Adrenal gland (tissue), 12 donors: Measurements from ENCODE around the gene ZBTB7C. TPM values are rescaled to one million over a fixed set of nuclear protein-coding genes. Genes with fewer than 3 reads are reported as not detected.

Source experiments
- DNase-seq, 7 donors: peaks; one replicate each; pipeline ENCODE4 v3.0.0-alpha.2; 2019 to 2020
- H3K27ac ChIP-seq, 5 donors: fragments of 200-600 bp; sonication (generic) in 4 of 5; 1 replicate in 3 of 5; 2 replicates in 2 of 5; pipeline versions ENCODE4 v1.5.1 to v1.8.0; 2016 to 2020; ENCODE audit warnings: mild to moderate bottlenecking in 1 of 5
- H3K27me3 ChIP-seq: fragments of 200-600 bp; 2 replicates; pipeline ENCODE4 v1.8.0; 2021
- H3K36me3 ChIP-seq, 2 donors: fragments of 200-600 bp; replicated peaks in 1 of 2; 1 replicate in 1 of 2; 2 replicates in 1 of 2; pipeline versions ENCODE4 v1.5.1 to v1.8.0; 2018 to 2022
- H3K4me1 ChIP-seq, 2 donors: fragments of 200-600 bp; replicated peaks in 1 of 2; 1 replicate in 1 of 2; 2 replicates in 1 of 2; pipeline versions ENCODE4 v1.5.1 to v1.8.0; 2018 to 2021
- H3K4me3 ChIP-seq, 4 donors: fragments of 200-600 bp; sonication (generic) in 3 of 4; one replicate each; pipeline ENCODE4 v1.5.1; 2016 to 2018
- H3K9me3 ChIP-seq, 3 donors: fragments of 200-600 bp; sonication (generic) in 1 of 3; replicated peaks in 1 of 3; 1 replicate in 2 of 3; 2 replicates in 1 of 3; pipeline versions ENCODE4 v1.5.1 to v1.8.0; 2016 to 2021
- POLR2A ChIP-seq, 2 donors: fragments of 450-650 bp; IDR thresholded peaks; one replicate each; pipeline ENCODE4 v1.6.1; 2017; ENCODE audit warnings: antibody characterized with exemption in 2 of 2, mild to moderate bottlenecking in 2 of 2, moderate library complexity in 1 of 2
- WGBS, 4 donors: extraction: QIAGEN DNeasy Blood & Tissue Kit in 2 of 4; methylation state at CpG; one replicate each; pipeline versions ENCODE4 v1.1.5 to v1.1.7; 2013 to 2017; 5-methylcytosine and 5-hydroxymethylcytosine counted together
- intact Hi-C, 2 donors: fragments of 100-400 bp; cut with DNase I; formaldehyde crosslinking; loops; one replicate each; pipeline versions ENCODE4 v1.14.1 to v1.15.0; 2022 to 2023
- polyA plus RNA-seq, 3 donors: library from polyadenylated mRNA; stranded (reverse); fragments of 200-250 nt in 2 of 3; fragments of 350-450 nt in 1 of 3; fragmentation: Illumina TruSeq in 1 of 3; extraction: RNeasy Lipid Tissue Mini Kit (QIAGEN cat#74804) in 1 of 3; gene quantifications; one replicate each; pipeline ENCODE4 v1.2.3, GENCODE V29; 2013 to 2014
- total RNA-seq, 9 donors: library from RNA; depleted of rRNA in 4 of 9; stranded (reverse); fragments of >200 nt in 4 of 9; fragments of 120-200 nt in 1 of 9; fragmentation: NEBNext Ultra II Directional in 1 of 9; extraction: Animal tissue kit (Norgen Biotek cat#: 25700) in 1 of 9; gene quantifications; one replicate each; pipeline versions ENCODE4 v1.1.0 to v1.2.4, GENCODE V29; 2013 to 2023
- TF ChIP-seq, protein P1 (sequence below), 6 experiments: fragments of 450-650 bp in 4 of 6; fragments of 200-600 bp in 2 of 6; sonication (generic) in 1 of 6; IDR thresholded peaks; 1 replicate in 5 of 6; 2 replicates in 1 of 6; pipeline versions ENCODE4 v1.5.1 to v1.8.0; 2016 to 2021; ENCODE audit warnings: antibody characterized with exemption in 6 of 6, mild to moderate bottlenecking in 2 of 6, moderate library complexity in 1 of 6
- donor health status: healthy with polysubstance abuse.
- donor health status: Bipolar disorder and iron deficiency.
- donor health status: DM: yes; HTN: yes; CAD: no.
- donor health status: DM: no; HTN: no; CAD: no.
- donor health status: DM: no; HTN: no; CAD: no.
- donor health status: DM: yes; HTN: yes; CAD: no.

ZBTB7C gene
- total and polyA plus RNA-seq, 12 donors = 5.2 to 42.8 (median 26.8) TPM

- intact Hi-C loops = no loop called here
- Histone ChIP-seq H3K4me3 (no peak overlapping the region), H3K9me3 (no peaks in the 10 kb centered on the region), H3K27ac (no peak overlapping the region), H3K36me3 (no peaks in the 10 kb centered on the region), H3K4me1 (peaks cover 0 to 12% of the 10 kb centered on the region in 2 donors), H3K27me3 (no peaks in the 10 kb centered on the region)
- no peak for DNase-seq
- WGBS, 4 donors = 62 to 82% (median 78%) methylated on average over 1 to 3 of the region's 3 CpGs
- TF ChIP-seq, protein P1, sequence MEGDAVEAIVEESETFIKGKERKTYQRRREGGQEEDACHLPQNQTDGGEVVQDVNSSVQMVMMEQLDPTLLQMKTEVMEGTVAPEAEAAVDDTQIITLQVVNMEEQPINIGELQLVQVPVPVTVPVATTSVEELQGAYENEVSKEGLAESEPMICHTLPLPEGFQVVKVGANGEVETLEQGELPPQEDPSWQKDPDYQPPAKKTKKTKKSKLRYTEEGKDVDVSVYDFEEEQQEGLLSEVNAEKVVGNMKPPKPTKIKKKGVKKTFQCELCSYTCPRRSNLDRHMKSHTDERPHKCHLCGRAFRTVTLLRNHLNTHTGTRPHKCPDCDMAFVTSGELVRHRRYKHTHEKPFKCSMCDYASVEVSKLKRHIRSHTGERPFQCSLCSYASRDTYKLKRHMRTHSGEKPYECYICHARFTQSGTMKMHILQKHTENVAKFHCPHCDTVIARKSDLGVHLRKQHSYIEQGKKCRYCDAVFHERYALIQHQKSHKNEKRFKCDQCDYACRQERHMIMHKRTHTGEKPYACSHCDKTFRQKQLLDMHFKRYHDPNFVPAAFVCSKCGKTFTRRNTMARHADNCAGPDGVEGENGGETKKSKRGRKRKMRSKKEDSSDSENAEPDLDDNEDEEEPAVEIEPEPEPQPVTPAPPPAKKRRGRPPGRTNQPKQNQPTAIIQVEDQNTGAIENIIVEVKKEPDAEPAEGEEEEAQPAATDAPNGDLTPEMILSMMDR (IDR thresholded peaks at IDR 0.05) = no peak
- TF ChIP-seq POLR2A (IDR thresholded peaks at IDR 0.05) = no peak
Measured at GRCh38 chr18:48303883-48304282, 105.3 kb downstream of the ZBTB7C start.

GRCh38 chr18:48302736-48303135, 106.4 kb downstream of the ZBTB7C start:
- H3K9me3 ChIP-seq = no peaks in the 10 kb centered on the region
- no peaks in the 10 kb centered on the region for H3K36me3 ChIP-seq
- intact Hi-C loops = no loop called here
- no peak overlapping the region for H3K4me3 ChIP-seq
- no peak for DNase-seq
- H3K4me1 ChIP-seq = peaks cover 0 to 12% of the 10 kb centered on the region in 2 donors
- 96 to 100% (median 97%) methylated on average over 3 of the region's 3 CpGs for WGBS, 4 donors
- no peaks in the 10 kb centered on the region for H3K27me3 ChIP-seq
- TF ChIP-seq POLR2A (IDR thresholded peaks at IDR 0.05) = no peak
- TF ChIP-seq, protein P1 (IDR thresholded peaks at IDR 0.05) = no peak
- H3K27ac ChIP-seq = no peak overlapping the region

- H3K36me3 ChIP-seq = no peaks in the 10 kb centered on the region
- 48 to 58% (median 54%) methylated on average over 6 of the region's 6 CpGs for WGBS, 4 donors
- DNase-seq = peak in 4 of 7 donors; percentile 27 to 45 (median 40)
- no peak overlapping the region for H3K4me3 ChIP-seq
- peaks cover 0 to 12% of the 10 kb centered on the region in 2 donors for H3K4me1 ChIP-seq
- TF ChIP-seq POLR2A (IDR thresholded peaks at IDR 0.05) = no peak
- TF ChIP-seq, protein P1 (IDR thresholded peaks at IDR 0.05) = no peak
- peak overlapping the region in 1 of 5 donors; percentile 49 for H3K27ac ChIP-seq
- intact Hi-C loops = no loop called here
- H3K27me3 ChIP-seq = no peaks in the 10 kb centered on the region
- H3K9me3 ChIP-seq = no peaks in the 10 kb centered on the region
Measured at GRCh38 chr18:48300463-48300961, 108.7 kb downstream of the ZBTB7C start.

DNA sequence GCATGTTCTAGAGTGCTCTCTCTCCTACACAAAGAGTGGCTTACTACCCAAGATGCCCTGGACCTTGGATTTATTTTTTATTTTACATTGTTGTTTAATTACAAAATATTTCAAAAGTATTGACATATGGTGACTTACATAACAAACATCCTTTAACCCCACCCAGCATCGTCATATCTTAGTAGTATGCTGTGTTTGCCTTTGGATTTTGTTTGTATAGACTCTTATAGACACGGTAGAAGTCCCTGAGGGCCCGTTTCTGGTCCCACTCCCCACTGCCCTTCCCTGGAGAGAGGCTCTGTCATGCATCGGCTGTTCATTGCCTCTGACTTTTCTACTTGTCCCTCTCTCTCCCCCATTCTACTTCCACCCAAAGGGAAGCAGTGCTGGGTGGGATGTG, 112.0 kb downstream of the ZBTB7C start:
- no peaks in the 10 kb centered on the region for H3K27me3 ChIP-seq
- H3K9me3 ChIP-seq = no peaks in the 10 kb centered on the region
- no peak for TF ChIP-seq POLR2A (IDR thresholded peaks at IDR 0.05)
- TF ChIP-seq, protein P1 (IDR thresholded peaks at IDR 0.05) = no peak
- 93 to 97% (median 96%) methylated on average over 4 of the region's 4 CpGs for whole genome bisulfite sequencing, 4 donors
- DNase-seq = peak in 1 of 7 donors; percentile 13
- H3K4me1 ChIP-seq = peaks cover 0 to 16% of the 10 kb centered on the region in 2 donors
- no peaks in the 10 kb centered on the region for H3K36me3 ChIP-seq
- no peak overlapping the region for H3K27ac ChIP-seq
- intact Hi-C loops = no loop called here
- no peak overlapping the region for H3K4me3 ChIP-seq
